Measurements from ENCODE around the gene GPR156. TPM values are rescaled to one million over a fixed set of nuclear protein-coding genes. Genes with fewer than 3 reads are reported as not detected.
A peak's percentile ranks its signal among the peaks of the same experiment; 100 is the strongest.

The GPR156 gene
- total and polyA plus RNA-seq, 2 of the 4 experiments (the other 2 are of a cell fraction) = 0.09 to 0.18 TPM

- no peaks in the 10 kb centered on the region for H3K79me1 ChIP-seq (ENCODE audit: low read depth in 1 of 2, low read length in 2 of 2)
- H4K20me1 ChIP-seq (ENCODE audit: insufficient read depth, low read length) = no peaks in the 10 kb centered on the region
- peak overlapping the region; percentile 61; the same call in 1 of the 2 replicates for H3K56ac ChIP-seq (ENCODE audit: extremely low read depth, insufficient read depth, low read length)
- CTCF ChIA-PET = no interaction called here
- H3K4me3 ChIP-seq (ENCODE audit: insufficient read depth, low read depth, low read length) = no peak overlapping the region
- H2AFZ ChIP-seq (replicated peaks; ENCODE audit: low read length, poor library complexity) = no peak overlapping the region
- in situ Hi-C loops (cut with MboI; ENCODE audit: low sequenced_read_pairs) (no loop called here), dilution Hi-C loops (cut with HindIII; ENCODE audit: low sequenced_read_pairs, unreplicated experiment) (no loop called here), intact Hi-C loops (cut with micrococcal nuclease) (no loop called here)
- no peak for ATAC-seq (ENCODE audit: low read depth)
- peak overlapping the region; percentile 78 for H2BK5ac ChIP-seq (ENCODE audit: low read depth, low read length, poor library complexity, severe bottlenecking)
- no peaks in the 10 kb centered on the region for H3K36me3 ChIP-seq (ENCODE audit: control insufficient read depth, insufficient read depth, low read length)
- BruUV-seq (replicated peaks) = no TSS peak
- peak overlapping the region; percentile 94 for H4K91ac ChIP-seq (ENCODE audit: insufficient read depth, low read depth, low read length)
- DNase-seq = no peak
- peak overlapping the region; percentile 10 for H2AK5ac ChIP-seq (ENCODE audit: low read depth, low read length)
- POLR2A ChIA-PET (ENCODE audit: unreplicated experiment) = no interaction called here
- H3K23ac ChIP-seq (ENCODE audit: low read depth, low read length) = peak overlapping the region; percentile 33
- TF ChIP-seq USF2 (IDR thresholded peaks at IDR 0.05; ENCODE audit: low read depth, low read length) = no peak
- no peak for TF ChIP-seq POLR2A (IDR thresholded peaks at IDR 0.05; ENCODE audit: low read depth, low read length)
- TF ChIP-seq MAZ (IDR thresholded peaks at IDR 0.05; ENCODE audit: borderline replicate concordance, low read depth, low read length) = no peak
- TF ChIP-seq ELK1 (IDR thresholded peaks at IDR 0.05; ENCODE audit: borderline replicate concordance, low read depth, low read length) = no peak
- TF ChIP-seq RCOR1 (IDR thresholded peaks at IDR 0.05; ENCODE audit: insufficient replicate concordance, low read length) = no peak
- no peak for TF ChIP-seq MXI1 (IDR thresholded peaks at IDR 0.05; ENCODE audit: borderline replicate concordance, low read depth, low read length)
- TF ChIP-seq FOS (IDR thresholded peaks at IDR 0.05; ENCODE audit: low read depth, low read length) = no peak
- H2BK20ac ChIP-seq (ENCODE audit: low read depth, low read length) = peak overlapping the region; percentile 98
- H4K8ac ChIP-seq (ENCODE audit: low read depth in 2 of 2, low read length in 2 of 2) = peak overlapping the region; percentile 49 to 68; a peak in 2 of 4 replicates
- H3K4me2 ChIP-seq (ENCODE audit: low read depth, low read length) = 0 out of 2 replicates have a peak overlapping the region, but pooled peaks have one; percentile 7
- peak overlapping the region; percentile 99 for H2BK120ac ChIP-seq (ENCODE audit: low read depth, low read length)
- 100% methylated on average over 1 of the region's 3 CpGs; no CpG with 5 or more reads in 1 of the 2 experiments for WGBS, 2 experiments (ENCODE audit: extremely low coverage in 2 of 2, insufficient read length in 1 of 2)
- H4K5ac ChIP-seq (ENCODE audit: low read depth, low read length) = peak overlapping the region; percentile 95
- H3K18ac ChIP-seq (ENCODE audit: low read depth, low read length) = peak overlapping the region; percentile 93
- no peaks in the 10 kb centered on the region for H3K27me3 ChIP-seq (ENCODE audit: control insufficient read depth, insufficient read depth, low read length)
- H3K4ac ChIP-seq (ENCODE audit: low read depth, low read length) = peak overlapping the region; percentile 87
- H3K9me3 ChIP-seq (ENCODE audit: control insufficient read depth, insufficient read depth, low read length) = peaks cover 6% of the 10 kb centered on the region
- peak overlapping the region; percentile 93; the same call in 2 of the 3 replicates for H2BK15ac ChIP-seq (ENCODE audit: low read depth, low read length)
- peak overlapping the region; percentile 17; the same call in 1 of the 2 replicates for H3K9ac ChIP-seq (ENCODE audit: low read depth, low read length)
- H3K4me1 ChIP-seq (ENCODE audit: control insufficient read depth, insufficient read depth, low read length) = peaks cover 21% of the 10 kb centered on the region
- peaks cover 10% of the 10 kb centered on the region for H3K9me1 ChIP-seq (ENCODE audit: insufficient read depth, low read length)
- peak overlapping the region; percentile 91; the same call in 1 of the 2 replicates for H3K27ac ChIP-seq (ENCODE audit: insufficient read depth, low read length)
- H2AK9ac ChIP-seq (replicated peaks; ENCODE audit: low read depth, low read length, poor library complexity) = no peak overlapping the region
- H3K14ac ChIP-seq (replicated peaks; ENCODE audit: low read depth, low read length) = peak overlapping the region; percentile 43
Observed at GRCh38 chr3:120157113-120157512, 127.9 kb downstream of the GPR156 start.
